ENCODE measurements around the gene SLC7A4. TPM values are rescaled to one million over a fixed set of nuclear protein-coding genes. Genes with fewer than 3 reads are reported as not detected.

SLC7A4 gene
- total RNA-seq, 4 donors from 2014 or later, result 2.5 to 11.7 (median 4.5) TPM

- Histone ChIP-seq H3K36me3 (peaks cover 12 to 45% (median 23%) of the 10 kb centered on the region in 3 donors), H3K27ac (peak overlapping the region; percentile 99 to 100 (median 100)), H3K27me3 (no peaks in the 10 kb centered on the region), H3K4me3 (peak overlapping the region; percentile 80 to 93 (median 84)), H3K9me3 (no peaks in the 10 kb centered on the region), H3K4me1 (peaks cover 18 to 48% (median 29%) of the 10 kb centered on the region in 3 donors)
- no peak for TF ChIP-seq POLR2A (IDR thresholded peaks at IDR 0.05)
- TF ChIP-seq, protein P1, sequence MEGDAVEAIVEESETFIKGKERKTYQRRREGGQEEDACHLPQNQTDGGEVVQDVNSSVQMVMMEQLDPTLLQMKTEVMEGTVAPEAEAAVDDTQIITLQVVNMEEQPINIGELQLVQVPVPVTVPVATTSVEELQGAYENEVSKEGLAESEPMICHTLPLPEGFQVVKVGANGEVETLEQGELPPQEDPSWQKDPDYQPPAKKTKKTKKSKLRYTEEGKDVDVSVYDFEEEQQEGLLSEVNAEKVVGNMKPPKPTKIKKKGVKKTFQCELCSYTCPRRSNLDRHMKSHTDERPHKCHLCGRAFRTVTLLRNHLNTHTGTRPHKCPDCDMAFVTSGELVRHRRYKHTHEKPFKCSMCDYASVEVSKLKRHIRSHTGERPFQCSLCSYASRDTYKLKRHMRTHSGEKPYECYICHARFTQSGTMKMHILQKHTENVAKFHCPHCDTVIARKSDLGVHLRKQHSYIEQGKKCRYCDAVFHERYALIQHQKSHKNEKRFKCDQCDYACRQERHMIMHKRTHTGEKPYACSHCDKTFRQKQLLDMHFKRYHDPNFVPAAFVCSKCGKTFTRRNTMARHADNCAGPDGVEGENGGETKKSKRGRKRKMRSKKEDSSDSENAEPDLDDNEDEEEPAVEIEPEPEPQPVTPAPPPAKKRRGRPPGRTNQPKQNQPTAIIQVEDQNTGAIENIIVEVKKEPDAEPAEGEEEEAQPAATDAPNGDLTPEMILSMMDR (IDR thresholded peaks at IDR 0.05), result no peak
- DNase-seq, result no peak
- no CpG with 5 or more reads among the region's 26 CpGs for WGBS, 2 donors
- intact Hi-C loops (cut with DNase I), result no loop called here
Measured at GRCh38 chr22:21000987-21001600, 31.3 kb downstream of the SLC7A4 start.

DNA sequence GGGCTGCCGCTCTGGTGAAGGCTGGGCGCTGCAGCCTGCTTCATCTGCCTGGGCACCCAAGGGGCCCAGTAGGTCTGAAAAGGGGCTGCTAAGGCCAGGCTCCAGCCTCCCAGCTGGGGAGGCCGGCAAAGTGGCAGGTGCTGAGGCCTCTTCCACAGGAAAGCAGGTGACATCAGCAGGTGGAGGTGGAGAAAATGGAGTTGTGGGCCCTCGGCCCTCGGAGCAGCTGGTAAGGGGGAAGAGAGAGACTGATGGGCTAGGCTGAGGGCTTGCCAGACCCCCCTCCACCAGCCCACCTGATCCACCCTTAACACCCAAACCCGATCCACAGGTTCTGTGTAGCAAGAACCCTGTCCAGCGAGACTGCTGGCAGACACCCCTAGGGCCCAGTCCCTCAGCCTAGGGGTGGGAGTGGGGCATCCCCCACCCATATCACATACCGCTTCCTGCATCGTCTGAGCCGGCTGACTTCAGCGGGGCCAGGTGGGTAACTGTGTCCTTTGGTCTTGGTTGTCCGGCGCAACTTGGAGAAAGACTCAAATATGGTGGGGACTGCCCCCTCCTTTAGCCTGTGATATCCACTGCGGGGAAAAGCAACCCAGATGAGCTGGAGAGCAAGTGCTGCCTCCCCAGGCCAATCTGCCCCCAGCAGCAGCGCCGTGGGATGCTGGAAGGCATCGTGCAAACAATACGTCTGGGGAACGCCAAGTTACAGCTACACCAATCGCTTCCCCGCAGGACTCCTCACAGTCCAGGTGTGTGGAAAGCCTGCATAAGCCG is 32.0 kb downstream of the SLC7A4 start:
- TF ChIP-seq, protein P1 (IDR thresholded peaks at IDR 0.05), result no peak
- no peak for TF ChIP-seq POLR2A (IDR thresholded peaks at IDR 0.05)
- H3K4me3 ChIP-seq, result peak overlapping the region; percentile 80 to 93 (median 84)
- WGBS, 2 donors, result 24 to 35% methylated on average over 10 to 11 of the region's 22 CpGs
- peaks cover 18 to 48% (median 29%) of the 10 kb centered on the region in 3 donors for H3K4me1 ChIP-seq
- H3K9me3 ChIP-seq, result no peaks in the 10 kb centered on the region
- DNase-seq, result no peak
- intact Hi-C loops (cut with DNase I), result no loop called here
- H3K36me3 ChIP-seq, result peaks cover 19 to 52% (median 26%) of the 10 kb centered on the region in 3 donors
- H3K27ac ChIP-seq, result peak overlapping the region; percentile 99 to 100 (median 100)
- H3K27me3 ChIP-seq, result no peaks in the 10 kb centered on the region

- no peak for DNase-seq
- intact Hi-C loops (cut with DNase I), result no loop called here
- Histone ChIP-seq H3K36me3 (peaks cover 23 to 60% (median 31%) of the 10 kb centered on the region in 3 donors), H3K4me3 (peak overlapping the region in 1 of 4 donors; percentile 93), H3K27me3 (no peaks in the 10 kb centered on the region), H3K4me1 (peaks cover 18 to 48% (median 29%) of the 10 kb centered on the region in 3 donors), H3K27ac (peak overlapping the region in 2 of 4 donors; percentile 5 to 100), H3K9me3 (no peaks in the 10 kb centered on the region)
- WGBS, 2 donors, result 69 to 80% methylated on average over 1 to 3 of the region's 27 CpGs
- TF ChIP-seq, protein P1 (IDR thresholded peaks at IDR 0.05), result no peak
- TF ChIP-seq POLR2A (IDR thresholded peaks at IDR 0.05), result no peak
Measured at GRCh38 chr22:20999350-21000206, 32.8 kb downstream of the SLC7A4 start.

DNA sequence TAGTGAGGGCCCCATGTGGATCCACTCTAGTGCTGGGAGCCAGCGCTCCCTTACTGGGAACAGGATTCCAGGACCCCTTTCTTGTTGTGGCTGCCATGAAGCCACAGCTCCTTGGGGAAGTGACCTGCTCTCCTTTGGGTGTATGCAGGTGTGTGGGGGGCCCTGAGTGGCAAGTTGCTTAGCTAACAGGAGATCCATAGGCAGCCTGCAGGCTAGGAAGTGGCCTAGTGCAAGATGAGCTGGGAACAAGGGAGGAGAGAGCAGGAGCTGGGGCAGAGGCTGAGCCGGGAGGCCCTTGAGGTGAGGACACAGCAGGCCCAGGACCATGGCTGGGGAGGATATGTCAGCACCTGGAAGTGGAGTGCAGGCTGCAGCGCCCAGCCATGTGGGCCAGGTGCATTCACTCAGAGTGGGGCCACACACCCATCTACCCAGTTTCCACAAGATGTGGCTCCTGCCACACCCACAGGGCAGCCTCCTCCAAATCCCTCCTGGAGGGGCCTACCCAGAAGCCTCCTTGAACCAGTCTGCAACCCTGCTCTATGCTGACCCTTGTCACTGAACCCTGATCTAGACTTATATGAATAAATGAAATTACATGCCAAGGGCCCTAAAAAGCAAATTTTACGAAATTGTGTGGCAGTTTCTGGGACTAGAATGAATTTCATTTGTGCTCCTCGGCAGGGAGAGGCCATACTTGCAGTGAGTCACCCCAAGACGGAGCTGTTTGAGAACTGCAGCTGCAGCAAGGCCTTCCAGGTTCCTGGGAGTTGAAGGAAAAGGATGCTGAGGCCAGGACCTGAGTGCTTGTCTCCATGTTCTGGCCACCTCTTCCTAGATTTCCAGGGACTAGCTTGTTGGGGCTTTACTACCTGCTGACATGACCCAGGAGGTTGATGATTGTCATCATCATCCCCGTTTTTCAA is 33.7 kb downstream of the SLC7A4 start:
- H3K4me3 ChIP-seq, result no peak overlapping the region

More for the DNA sequence above, 33.7 kb downstream of the SLC7A4 start:
- intact Hi-C loops (cut with DNase I), result no loop called here
- Histone ChIP-seq H3K9me3 (no peaks in the 10 kb centered on the region), H3K4me1 (peaks cover 18 to 44% (median 26%) of the 10 kb centered on the region in 3 donors), H3K36me3 (peaks cover 25 to 69% (median 31%) of the 10 kb centered on the region in 3 donors), H3K27ac (peak overlapping the region in 1 of 4 donors; percentile 5), H3K27me3 (no peaks in the 10 kb centered on the region)
- WGBS, 2 donors, result 24 to 53% methylated on average over 3 of the region's 7 CpGs
- no peak for DNase-seq
- TF ChIP-seq, protein P1 (IDR thresholded peaks at IDR 0.05), result no peak
- no peak for TF ChIP-seq POLR2A (IDR thresholded peaks at IDR 0.05)

Data from esophagus squamous epithelium (tissue), 5 donors.